Activated CD8-positive, alpha-beta T cell treated with anti-CD3 and anti-CD28 coated beads, Interleukin-2, amount 10 ng/mL, durations not matched to agents 7 days and 5 days (primary cell): ENCODE measurements around the gene HCFC1. TPM values are rescaled to one million over a fixed set of nuclear protein-coding genes. Genes with fewer than 3 reads are reported as not detected.

Experiments
- ATAC-seq: fragments of 150-1000 bp; cut with Tn5 transposase; one replicate; pipeline ENCODE4 v1.10.0; 2021; ENCODE audit warnings: moderate library complexity
- CTCF ChIA-PET: fragments of 350-600 bp; sonication (Branson Sonifier 250); formaldehyde crosslinking; loops from one replicate; lab custom pipeline; 2021; ENCODE audit warnings: antibody characterized with exemption; lab: Charles Lee
- POLR2A ChIA-PET: fragments of 350-600 bp; sonication (Branson Sonifier 250); formaldehyde crosslinking; loops from one replicate; lab custom pipeline; 2021; ENCODE audit warnings: antibody characterized with exemption; lab: Charles Lee
- DNase-seq: peaks from one replicate; pipeline ENCODE4 v3.0.0-alpha.2; 2020
- H3K27ac Mint-ChIP-seq: one replicate; pipeline ENCODE4 v1.8.0; 2021; ENCODE audit warnings: mild to moderate bottlenecking, mixed read lengths
- H3K27me3 Mint-ChIP-seq: one replicate; pipeline ENCODE4 v1.8.0; 2021; ENCODE audit warnings: low read depth, mixed read lengths
- H3K36me3 Mint-ChIP-seq: one replicate; pipeline ENCODE4 v1.8.0; 2021; ENCODE audit warnings: low read depth, mixed read lengths
- H3K4me1 Mint-ChIP-seq: one replicate; pipeline ENCODE4 v1.8.0; 2021; ENCODE audit warnings: low read depth, mixed read lengths
- H3K4me3 Mint-ChIP-seq: one replicate; pipeline ENCODE4 v1.8.0; 2021; ENCODE audit warnings: mild to moderate bottlenecking, mixed read lengths
- H3K9me3 Mint-ChIP-seq: one replicate; pipeline ENCODE4 v1.8.0; 2022; ENCODE audit warnings: mixed read lengths; ENCODE audit not compliant: insufficient read depth
- total RNA-seq, 2 experiments: library from RNA; stranded (reverse); gene quantifications; one replicate each; pipeline ENCODE4 v1.2.3, GENCODE V29; 2021

The HCFC1 gene
- total RNA-seq, 2 experiments from 2014 or later = 141 to 146 TPM

GRCh38 chrX:153927922-153928760 lies 43.5 kb downstream of the HCFC1 start:
- H3K4me3 Mint-ChIP-seq = peak overlapping the region; percentile 86
- ATAC-seq (peak; percentile 85), DNase-seq (peak; percentile 94)
- no peaks in the 10 kb centered on the region for H3K27me3 Mint-ChIP-seq
- peaks cover 28% of the 10 kb centered on the region for H3K4me1 Mint-ChIP-seq
- H3K27ac Mint-ChIP-seq = peak overlapping the region; percentile 98
- ChIA-PET POLR2A (interaction anchor here (0.6 to 9.3 kb wide), 10 partner anchors 9 to 167 kb away, joined by 3 to 90 read pairs (median 4); partner anchors contain the start of genes HCFC1, RENBP and TMEM187), CTCF (interaction anchor here (1.0 to 10.6 kb wide), 6 partner anchors 11 to 164 kb away, joined by 3 to 228 read pairs (median 4); partner anchors contain the start of genes HCFC1, PLXNB3, RENBP and TMEM187)
- H3K9me3 Mint-ChIP-seq = no peaks in the 10 kb centered on the region
- H3K36me3 Mint-ChIP-seq = peaks cover 42% of the 10 kb centered on the region

GRCh38 chrX:153927672-153927921 lies 44.0 kb downstream of the HCFC1 start:
- POLR2A ChIA-PET = interaction anchor here (0.6 to 9.3 kb wide), 9 partner anchors 12 to 167 kb away, joined by 3 to 90 read pairs (median 5); partner anchors contain the start of genes HCFC1, RENBP and TMEM187
- Mint-ChIP-seq H3K4me3 (peak overlapping the region; percentile 84), H3K9me3 (no peaks in the 10 kb centered on the region), H3K27me3 (no peaks in the 10 kb centered on the region), H3K27ac (peak overlapping the region; percentile 98), H3K4me1 (peaks cover 31% of the 10 kb centered on the region), H3K36me3 (peaks cover 47% of the 10 kb centered on the region)
- DNase-seq = peak; percentile 44
- ATAC-seq = peak; percentile 1
- CTCF ChIA-PET = interaction anchor here (1.3 to 10.6 kb wide), 4 partner anchors 12 to 162 kb away, joined by 3 to 228 read pairs (median 20); partner anchors contain the start of genes HCFC1, RENBP and TMEM187

- ChIA-PET CTCF (interaction anchor here (0.8 to 10.6 kb wide), 4 partner anchors 13 to 446 kb away, joined by 3 to 228 read pairs (median 20); partner anchors contain the start of genes HCFC1, RENBP and TMEM187), POLR2A (interaction anchor here (0.6 to 9.3 kb wide), 15 partner anchors 9 to 168 kb away, joined by 3 to 90 read pairs (median 4); partner anchors contain the start of genes HCFC1, RENBP and TMEM187)
- Mint-ChIP-seq H3K36me3 (peaks cover 51% of the 10 kb centered on the region), H3K4me3 (peak overlapping the region; percentile 84), H3K4me1 (peaks cover 36% of the 10 kb centered on the region), H3K27me3 (no peaks in the 10 kb centered on the region), H3K9me3 (no peaks in the 10 kb centered on the region), H3K27ac (peak overlapping the region; percentile 98)
- DNase-seq (peak; percentile 87), ATAC-seq (peak; percentile 42)
Measured at GRCh38 chrX:153926858-153927671, 44.6 kb downstream of the HCFC1 start.

DNA sequence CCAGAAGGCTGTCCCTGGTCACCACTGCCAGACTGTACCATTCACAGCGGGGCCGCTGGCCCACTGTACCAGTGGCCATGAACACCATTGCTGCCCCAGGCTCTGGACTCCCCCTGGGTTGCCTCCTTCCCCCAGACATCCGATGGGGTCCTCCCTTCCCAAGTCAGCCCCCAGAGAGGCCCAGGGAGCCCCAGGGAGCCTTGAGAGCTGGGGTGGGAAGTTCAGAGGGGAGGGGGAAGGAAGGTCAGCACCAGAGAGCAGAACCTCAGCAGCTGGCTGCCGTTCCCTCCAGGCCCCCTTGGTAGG lies 45.1 kb downstream of the HCFC1 start:
- Mint-ChIP-seq H3K36me3 (peaks cover 50% of the 10 kb centered on the region), H3K27ac (peak overlapping the region; percentile 98)
- DNase-seq = no peak

GRCh38 chrX:153925739-153926551 lies 45.7 kb downstream of the HCFC1 start, which contains the start of gene ARHGAP4:
Gene ARHGAP4 (minus strand): TSS chrX:153926264. CDS start chrX:153926202, 62 bp downstream.
- peak; percentile 60 for DNase-seq
- H3K27me3 Mint-ChIP-seq = no peaks in the 10 kb centered on the region
- CTCF ChIA-PET = interaction anchor here (1.0 to 10.6 kb wide), 6 partner anchors 15 to 132 kb away, joined by 3 to 228 read pairs (median 6); partner anchors contain the start of genes HCFC1, IDH3G, RENBP and SSR4
- ATAC-seq = peak; percentile 6
- peak within 1 kb of the TSS; percentile 98 for H3K27ac Mint-ChIP-seq
- peaks cover 47% of the 10 kb centered on the region for H3K36me3 Mint-ChIP-seq
- H3K4me3 Mint-ChIP-seq = peak within 1 kb of the TSS; percentile 95
- POLR2A ChIA-PET = interaction anchor here (0.6 to 9.3 kb wide), 16 partner anchors 11 to 199 kb away, joined by 3 to 90 read pairs (median 4); partner anchors contain the start of genes HCFC1, RENBP and TMEM187
- H3K9me3 Mint-ChIP-seq = no peaks in the 10 kb centered on the region
- peaks cover 35% of the 10 kb centered on the region for H3K4me1 Mint-ChIP-seq

More for the DNA sequence above, 45.1 kb downstream of the HCFC1 start:
- Mint-ChIP-seq H3K4me1 (peaks cover 39% of the 10 kb centered on the region), H3K4me3 (peak overlapping the region; percentile 84), H3K9me3 (no peaks in the 10 kb centered on the region), H3K27me3 (no peaks in the 10 kb centered on the region)
- ChIA-PET POLR2A (interaction anchor here (0.6 to 9.3 kb wide), 15 partner anchors 10 to 94 kb away, joined by 3 to 90 read pairs (median 4); partner anchors contain the start of genes HCFC1, RENBP and TMEM187), CTCF (interaction anchor here (0.8 to 10.6 kb wide), 3 partner anchors 22 to 447 kb away, joined by 3 to 228 read pairs (median 37); partner anchors contain the start of genes HCFC1, RENBP and TMEM187)
- peak; percentile 5 for ATAC-seq

DNA sequence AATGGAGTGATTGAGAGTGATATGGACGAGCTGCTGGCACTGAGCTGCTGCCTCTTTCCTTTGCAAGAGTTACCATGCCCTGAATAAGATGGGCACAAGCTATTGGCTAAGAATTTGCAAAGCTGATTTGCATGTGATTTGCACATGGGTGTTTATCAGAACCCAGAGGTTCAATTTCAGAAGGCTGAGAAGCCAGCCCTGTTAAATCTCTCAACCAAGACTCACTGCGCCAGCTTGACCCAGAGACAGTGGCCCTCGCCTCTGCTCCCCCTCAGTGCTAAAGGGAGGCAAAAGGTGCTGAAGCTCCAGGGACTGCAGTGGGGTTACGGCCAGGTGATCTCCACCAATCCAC lies 46.3 kb downstream of the HCFC1 start:
- Mint-ChIP-seq H3K9me3 (no peaks in the 10 kb centered on the region), H3K4me3 (peak overlapping the region; percentile 95), H3K36me3 (peaks cover 41% of the 10 kb centered on the region), H3K4me1 (peaks cover 29% of the 10 kb centered on the region), H3K27ac (peak overlapping the region; percentile 96), H3K27me3 (no peaks in the 10 kb centered on the region)
- DNase-seq (no peak), ATAC-seq (no peak)
- ChIA-PET CTCF (interaction anchor here (1.0 to 10.6 kb wide), 8 partner anchors 10 to 131 kb away, joined by 3 to 228 read pairs (median 6); partner anchors contain the start of genes HCFC1, IDH3G, NAA10 and RENBP), POLR2A (interaction anchor here (1.0 to 9.3 kb wide), 9 partner anchors 11 to 198 kb away, joined by 3 to 90 read pairs (median 6); partner anchors contain the start of genes HCFC1, RENBP and TMEM187)

- no peak for ATAC-seq
- peak; percentile 52 for DNase-seq
- POLR2A ChIA-PET = interaction anchor here (0.6 to 9.3 kb wide), 7 partner anchors 13 to 96 kb away, joined by 3 to 90 read pairs (median 5); partner anchors contain the start of genes HCFC1, RENBP and TMEM187
- CTCF ChIA-PET = interaction anchor here (0.9 to 10.6 kb wide), 7 partner anchors 11 to 45 kb away, joined by 3 to 228 read pairs (median 5); partner anchors contain the start of genes HCFC1, NAA10, RENBP and TMEM187
- H3K4me3 Mint-ChIP-seq = peak overlapping the region; percentile 95
- H3K9me3 Mint-ChIP-seq = no peaks in the 10 kb centered on the region
- no peaks in the 10 kb centered on the region for H3K27me3 Mint-ChIP-seq
- H3K4me1 Mint-ChIP-seq = peaks cover 28% of the 10 kb centered on the region
- peaks cover 42% of the 10 kb centered on the region for H3K36me3 Mint-ChIP-seq
- H3K27ac Mint-ChIP-seq = peak overlapping the region; percentile 96
Measured at GRCh38 chrX:153924149-153924861, 47.3 kb downstream of the HCFC1 start.

- DNase-seq (no peak), ATAC-seq (no peak)
- CTCF ChIA-PET = interaction anchor here (1.1 to 10.6 kb wide), 7 partner anchors 10 to 46 kb away, joined by 3 to 228 read pairs (median 4); partner anchors contain the start of genes HCFC1, RENBP and TMEM187
- Mint-ChIP-seq H3K9me3 (no peaks in the 10 kb centered on the region), H3K36me3 (peaks cover 44% of the 10 kb centered on the region), H3K4me3 (peak overlapping the region; percentile 95), H3K4me1 (peaks cover 23% of the 10 kb centered on the region), H3K27me3 (no peaks in the 10 kb centered on the region), H3K27ac (peak overlapping the region; percentile 96)
- POLR2A ChIA-PET = interaction anchor here (0.8 to 9.3 kb wide), 3 partner anchors 12 to 47 kb away, joined by 3 to 90 read pairs (median 84); partner anchors contain the start of genes HCFC1, RENBP and TMEM187
Measured at GRCh38 chrX:153922932-153923857, 48.4 kb downstream of the HCFC1 start.
